ENCODE measurements around the gene SSTR4.

Gene SSTR4

GRCh38 chr20:23052904-23053303, 17.8 kb downstream of the SSTR4 start:
- TF ChIP-seq, protein P1, sequence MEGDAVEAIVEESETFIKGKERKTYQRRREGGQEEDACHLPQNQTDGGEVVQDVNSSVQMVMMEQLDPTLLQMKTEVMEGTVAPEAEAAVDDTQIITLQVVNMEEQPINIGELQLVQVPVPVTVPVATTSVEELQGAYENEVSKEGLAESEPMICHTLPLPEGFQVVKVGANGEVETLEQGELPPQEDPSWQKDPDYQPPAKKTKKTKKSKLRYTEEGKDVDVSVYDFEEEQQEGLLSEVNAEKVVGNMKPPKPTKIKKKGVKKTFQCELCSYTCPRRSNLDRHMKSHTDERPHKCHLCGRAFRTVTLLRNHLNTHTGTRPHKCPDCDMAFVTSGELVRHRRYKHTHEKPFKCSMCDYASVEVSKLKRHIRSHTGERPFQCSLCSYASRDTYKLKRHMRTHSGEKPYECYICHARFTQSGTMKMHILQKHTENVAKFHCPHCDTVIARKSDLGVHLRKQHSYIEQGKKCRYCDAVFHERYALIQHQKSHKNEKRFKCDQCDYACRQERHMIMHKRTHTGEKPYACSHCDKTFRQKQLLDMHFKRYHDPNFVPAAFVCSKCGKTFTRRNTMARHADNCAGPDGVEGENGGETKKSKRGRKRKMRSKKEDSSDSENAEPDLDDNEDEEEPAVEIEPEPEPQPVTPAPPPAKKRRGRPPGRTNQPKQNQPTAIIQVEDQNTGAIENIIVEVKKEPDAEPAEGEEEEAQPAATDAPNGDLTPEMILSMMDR (IDR thresholded peaks at IDR 0.05; ENCODE audit: low read depth, low read length, missing control alignments), result no peak
- DNase-seq (ENCODE audit: extremely low read depth, low read depth), result no peak
- H3K4me3 ChIP-seq (replicated peaks; ENCODE audit: low read depth, low read length), result no peak overlapping the region

GRCh38 chr20:23058240-23058639, 23.1 kb downstream of the SSTR4 start:
- TF ChIP-seq, protein P1 (IDR thresholded peaks at IDR 0.05; ENCODE audit: low read depth, low read length, missing control alignments), result no peak
- no peak overlapping the region for H3K4me3 ChIP-seq (replicated peaks; ENCODE audit: low read depth, low read length)
- no peak for DNase-seq (ENCODE audit: extremely low read depth, low read depth)

DNA sequence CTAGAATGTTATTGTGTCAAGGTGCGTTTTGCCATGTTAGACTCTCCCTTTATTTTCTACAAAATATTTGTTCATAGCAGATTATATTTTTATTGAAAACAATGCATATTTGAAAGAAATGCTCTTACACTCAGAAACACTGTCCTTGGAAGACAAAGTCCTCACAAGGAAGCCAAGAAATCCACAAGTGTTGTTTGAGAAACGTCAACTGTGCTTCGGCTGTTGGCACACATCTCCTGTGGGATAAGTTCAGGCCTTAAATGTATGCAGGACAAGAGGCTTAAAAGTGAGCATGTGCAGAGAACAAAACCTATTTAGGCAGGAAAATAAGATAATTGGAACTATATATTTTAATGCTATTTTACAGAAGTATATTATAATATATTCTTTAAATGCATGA, 23.9 kb downstream of the SSTR4 start:
- DNase-seq (ENCODE audit: extremely low read depth, low read depth), result no peak
- no peak overlapping the region for H3K4me3 ChIP-seq (replicated peaks; ENCODE audit: low read depth, low read length)
- TF ChIP-seq, protein P1 (IDR thresholded peaks at IDR 0.05; ENCODE audit: low read depth, low read length, missing control alignments), result no peak

DNA sequence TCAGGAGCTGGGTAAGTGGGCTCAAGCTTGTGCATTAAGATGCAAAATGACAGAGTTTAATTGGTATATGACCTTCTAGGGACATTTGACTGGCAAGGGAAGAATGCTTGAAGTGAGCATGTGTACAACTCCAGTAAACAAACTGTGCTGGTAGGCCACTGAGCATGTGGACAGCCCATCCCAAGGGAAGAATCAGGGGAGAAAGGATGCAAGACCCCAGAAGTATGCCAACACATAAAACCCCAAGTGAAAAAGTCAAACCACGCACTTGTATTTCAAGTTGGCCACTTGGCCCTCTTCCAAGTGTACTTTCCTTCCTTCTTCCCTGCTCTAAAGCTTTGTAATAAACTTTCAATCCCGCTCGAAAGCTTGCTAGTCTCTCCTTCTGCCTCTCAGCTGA, 24.7 kb downstream of the SSTR4 start:
- DNase-seq (ENCODE audit: extremely low read depth, low read depth), result no peak
- no peak overlapping the region for H3K4me3 ChIP-seq (replicated peaks; ENCODE audit: low read depth, low read length)
- TF ChIP-seq, protein P1 (IDR thresholded peaks at IDR 0.05; ENCODE audit: low read depth, low read length, missing control alignments), result no peak

DNA sequence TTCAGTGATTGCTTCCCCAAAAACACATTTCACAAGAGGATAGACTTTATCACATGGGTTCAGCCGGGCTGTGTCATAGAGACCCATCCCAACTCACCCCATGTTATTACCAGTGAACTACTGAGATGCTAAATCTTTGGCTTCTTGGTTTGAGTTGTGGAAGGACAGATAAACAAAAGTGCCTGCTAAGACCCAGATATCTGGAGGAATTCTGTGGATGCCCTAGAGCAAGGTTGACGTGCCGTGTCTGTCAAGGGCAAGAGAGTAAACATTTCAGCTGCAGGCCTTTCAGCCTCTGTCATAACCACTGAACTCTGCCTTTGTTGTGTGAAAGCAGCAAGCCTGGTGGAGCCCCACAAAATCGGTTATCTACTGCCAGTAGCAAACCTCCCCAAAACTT, 25.5 kb downstream of the SSTR4 start:
- DNase-seq (ENCODE audit: extremely low read depth, low read depth), result no peak
- TF ChIP-seq, protein P1 (IDR thresholded peaks at IDR 0.05; ENCODE audit: low read depth, low read length, missing control alignments), result no peak
- no peak overlapping the region for H3K4me3 ChIP-seq (replicated peaks; ENCODE audit: low read depth, low read length)

DNA sequence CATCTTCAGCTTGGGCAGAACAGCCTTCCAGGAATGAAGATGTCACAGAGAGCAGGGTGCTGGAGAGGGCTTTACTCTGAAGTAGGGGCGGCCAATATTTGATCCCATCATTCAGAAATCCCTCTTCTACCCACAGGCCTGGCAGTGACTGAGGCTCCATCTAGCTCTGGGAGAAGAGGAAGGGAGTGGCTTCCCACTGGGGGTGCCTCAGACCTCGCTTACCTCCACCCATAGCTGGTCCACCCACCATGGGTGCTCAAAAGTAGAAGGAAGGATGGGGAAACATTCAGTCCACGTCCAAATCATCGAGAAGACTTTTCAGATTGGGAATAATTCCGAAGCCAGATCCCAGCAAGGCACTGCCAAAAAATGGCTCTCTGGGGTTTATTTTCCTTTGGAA, 26.1 kb downstream of the SSTR4 start:
- no peak for DNase-seq (ENCODE audit: extremely low read depth, low read depth)
- no peak overlapping the region for H3K4me3 ChIP-seq (replicated peaks; ENCODE audit: low read depth, low read length)
- TF ChIP-seq, protein P1 (IDR thresholded peaks at IDR 0.05; ENCODE audit: low read depth, low read length, missing control alignments), result no peak

Measured in HFF-Myc (cell line).